GM19043 (cell line): ENCODE data around the gene CDC42EP5.
"Not testable (repeated sequence)": the region's sequence is repeated elsewhere in the genome, so short reads cannot be mapped to it uniquely, and the experiment has no call there.

Source experiments
- ATAC-seq: cut with Tn5 transposase; IDR thresholded peaks from one replicate; pipeline ENCODE4 v1.9.1; 2021; ENCODE audit warnings: low read depth; ENCODE audit not compliant: unreplicated experiment

Gene CDC42EP5, protein sequence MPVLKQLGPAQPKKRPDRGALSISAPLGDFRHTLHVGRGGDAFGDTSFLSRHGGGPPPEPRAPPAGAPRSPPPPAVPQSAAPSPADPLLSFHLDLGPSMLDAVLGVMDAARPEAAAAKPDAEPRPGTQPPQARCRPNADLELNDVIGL

DNA sequence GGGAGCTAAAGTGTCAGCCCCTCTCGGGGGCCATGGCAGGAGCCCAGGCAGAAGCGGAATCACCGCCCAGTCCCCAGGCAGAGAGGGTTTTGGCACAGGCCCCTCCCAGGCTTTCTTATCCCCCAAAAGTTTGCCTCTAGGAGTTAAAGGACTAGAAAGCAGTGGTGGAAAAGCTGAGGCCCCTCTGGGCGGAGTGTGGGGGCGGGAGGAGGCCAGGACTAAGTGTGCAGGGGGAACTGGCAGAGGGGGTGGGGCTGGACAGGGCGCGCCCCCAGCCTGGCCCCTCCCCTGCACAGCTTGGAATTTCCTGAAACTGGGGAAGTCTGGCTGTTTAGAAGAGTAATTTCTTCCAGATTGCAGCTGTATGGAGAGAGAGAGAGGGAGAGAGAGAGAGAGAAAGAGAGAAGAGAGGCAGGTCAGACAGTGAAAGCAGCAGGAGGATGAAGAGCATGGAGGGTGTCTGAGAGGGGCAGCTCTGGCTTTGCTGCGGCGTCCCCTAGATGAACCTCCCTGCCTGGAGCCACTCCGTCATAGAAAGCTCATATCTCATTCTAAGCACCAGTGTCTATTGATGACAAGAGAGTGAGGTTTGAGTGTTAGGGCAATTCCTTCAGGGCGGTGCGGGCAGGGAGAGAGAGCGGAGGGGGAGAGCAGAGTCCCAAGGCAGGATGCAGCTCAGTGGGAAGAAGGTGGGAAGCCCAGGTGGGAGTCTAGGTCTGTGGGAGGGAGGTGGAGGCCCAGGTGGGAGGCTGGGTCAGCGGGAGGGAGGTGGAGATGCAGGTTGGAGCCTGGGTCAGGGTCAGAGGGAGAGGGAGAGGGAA lies at the start of gene CDC42EP5:
Gene CDC42EP5, minus strand, starts transcription at position 226 of the 821 bp plus-strand sequence. CDS start 7,749 bp downstream, outside the sequence.
- ATAC-seq, result no peak

DNA sequence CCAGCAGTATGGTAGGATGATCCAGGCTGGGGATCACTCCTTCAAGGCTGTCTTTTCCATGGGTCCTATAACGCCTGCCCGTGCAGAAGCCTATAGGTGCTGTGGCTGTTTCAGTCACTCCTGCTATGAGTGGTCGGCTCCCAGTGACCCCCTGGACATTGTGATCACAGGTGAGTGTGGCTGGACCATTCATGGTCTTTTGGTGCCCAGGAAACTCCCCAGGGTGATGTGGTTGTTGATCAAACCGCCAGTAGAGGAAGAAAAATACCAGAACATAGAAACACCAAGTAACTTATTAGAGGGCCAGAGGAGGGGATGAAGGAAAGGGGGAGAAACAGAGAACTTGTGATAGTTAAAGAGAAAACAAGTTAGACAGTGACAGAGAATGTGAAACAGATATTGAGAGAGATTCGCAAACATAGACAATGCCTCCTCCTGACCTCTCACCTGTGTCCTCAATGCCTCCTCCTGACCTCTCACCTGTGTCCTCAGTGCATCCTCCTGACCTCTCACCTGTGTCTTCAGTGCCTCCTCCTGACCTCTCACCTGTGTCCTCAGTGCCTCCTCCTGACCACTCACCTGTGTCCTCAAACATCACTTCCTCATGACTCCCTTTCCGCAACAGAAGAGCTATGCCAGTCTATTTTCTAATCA lies 48.9 kb upstream of the CDC42EP5 start:
- ATAC-seq, result no peak

DNA sequence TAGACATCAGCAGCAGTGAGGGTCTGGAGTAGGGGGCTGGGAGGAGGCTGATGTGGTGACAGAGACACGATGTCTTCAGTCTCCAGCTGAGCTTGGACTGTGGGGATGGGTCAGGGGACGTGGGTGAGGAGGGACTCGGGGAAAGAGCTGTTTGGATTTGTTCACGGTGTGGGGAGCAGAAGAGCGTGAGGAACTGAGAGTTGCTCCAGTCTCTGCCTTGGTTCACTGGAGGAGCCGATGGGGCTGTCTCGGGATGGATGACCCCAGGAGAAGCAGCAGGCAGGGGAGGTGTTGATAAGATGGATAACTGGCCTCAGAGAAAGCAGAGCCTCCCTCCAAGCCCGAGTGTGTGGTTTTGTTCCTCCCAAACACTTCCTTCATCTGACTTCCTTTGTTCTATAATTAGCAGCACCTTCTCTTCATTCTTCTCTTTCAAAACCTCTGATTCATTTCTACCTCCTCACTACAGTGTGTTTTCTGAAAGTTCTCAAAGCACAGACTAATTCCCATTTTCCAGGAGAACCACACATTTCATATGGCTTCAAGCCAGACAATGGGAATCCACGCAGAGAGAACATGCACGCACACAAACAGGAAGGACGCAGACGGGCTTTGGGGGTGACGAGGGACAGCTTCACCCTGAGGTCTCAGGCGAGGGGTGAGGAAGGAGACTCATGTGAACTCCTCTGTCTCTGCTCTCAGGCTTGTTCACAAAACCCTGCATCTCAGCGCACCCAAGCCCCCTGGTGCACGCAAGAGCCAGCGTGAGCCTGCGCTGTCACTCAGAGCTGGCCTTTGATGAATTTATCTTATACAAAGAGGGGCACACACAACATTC lies 48.1 kb upstream of the CDC42EP5 start:
- no peak for ATAC-seq

- ATAC-seq, result peak; percentile 51
These were observed 45.7 kb upstream of the CDC42EP5 start for GRCh38 chr19:54518844-54519243.

DNA sequence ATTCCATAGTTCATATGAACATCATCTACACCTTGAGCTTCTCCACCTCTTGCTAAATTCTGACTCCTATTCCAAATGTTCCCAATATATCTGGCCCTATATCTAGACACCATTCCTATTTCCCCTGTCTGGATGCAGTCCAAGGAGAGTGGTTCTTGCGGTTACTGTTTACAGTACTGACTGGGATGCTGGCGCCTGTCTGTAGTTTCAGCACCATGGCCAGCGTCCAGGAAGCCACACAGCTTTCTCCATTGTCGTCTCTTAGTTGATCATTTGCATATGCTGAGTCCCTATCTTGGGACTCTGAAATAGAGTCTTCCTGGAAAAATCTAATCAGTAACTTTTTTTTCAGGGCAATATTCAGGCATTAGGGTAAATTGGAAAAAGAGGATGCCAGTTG lies 44.4 kb upstream of the CDC42EP5 start:
- no peak for ATAC-seq

DNA sequence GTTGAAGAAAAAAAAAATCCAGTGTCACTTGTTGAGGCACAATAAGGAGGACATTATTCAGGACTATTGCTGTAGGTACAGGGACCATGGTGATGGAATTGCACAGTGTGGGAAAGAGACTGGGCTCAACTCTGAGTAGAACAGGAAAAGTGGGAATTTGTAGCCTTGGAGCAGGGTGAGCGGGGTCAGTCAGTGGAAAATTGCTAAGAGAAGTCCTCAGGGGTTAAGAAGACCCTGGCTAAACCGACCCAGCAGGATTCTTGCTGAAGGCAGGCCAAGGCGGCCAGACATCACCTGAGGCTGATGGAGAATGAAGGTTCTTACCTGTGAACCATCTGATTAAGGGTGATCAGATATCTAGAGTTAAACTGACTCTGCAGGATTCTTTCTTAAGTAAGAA lies 42.1 kb upstream of the CDC42EP5 start:
- no peak for ATAC-seq

- ATAC-seq, result not testable (repeated sequence)
These were observed 36.3 kb upstream of the CDC42EP5 start for GRCh38 chr19:54509200-54509940.

GRCh38 chr19:54508487-54508886 lies 35.4 kb upstream of the CDC42EP5 start:
- ATAC-seq, result not testable (repeated sequence)

DNA sequence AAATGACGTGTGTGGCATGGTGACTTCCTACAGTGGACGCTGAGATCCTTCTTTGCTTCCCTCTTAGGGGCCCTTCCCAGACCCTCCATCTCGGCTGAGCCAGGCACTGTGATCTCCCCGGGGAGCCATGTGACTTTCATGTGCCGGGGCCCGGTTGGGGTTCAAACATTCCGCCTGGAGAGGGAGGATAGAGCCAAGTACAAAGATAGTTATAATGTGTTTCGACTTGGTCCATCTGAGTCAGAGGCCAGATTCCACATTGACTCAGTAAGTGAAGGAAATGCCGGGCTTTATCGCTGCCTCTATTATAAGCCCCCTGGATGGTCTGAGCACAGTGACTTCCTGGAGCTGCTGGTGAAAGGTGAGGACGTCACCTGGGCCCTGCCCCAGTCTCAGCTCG lies 34.7 kb upstream of the CDC42EP5 start:
- no peak for ATAC-seq

GRCh38 chr19:54507038-54507717 lies 34.1 kb upstream of the CDC42EP5 start:
- ATAC-seq, result not testable (repeated sequence)

- no peak for ATAC-seq
These were observed 33.0 kb upstream of the CDC42EP5 start for GRCh38 chr19:54506079-54506478.

DNA sequence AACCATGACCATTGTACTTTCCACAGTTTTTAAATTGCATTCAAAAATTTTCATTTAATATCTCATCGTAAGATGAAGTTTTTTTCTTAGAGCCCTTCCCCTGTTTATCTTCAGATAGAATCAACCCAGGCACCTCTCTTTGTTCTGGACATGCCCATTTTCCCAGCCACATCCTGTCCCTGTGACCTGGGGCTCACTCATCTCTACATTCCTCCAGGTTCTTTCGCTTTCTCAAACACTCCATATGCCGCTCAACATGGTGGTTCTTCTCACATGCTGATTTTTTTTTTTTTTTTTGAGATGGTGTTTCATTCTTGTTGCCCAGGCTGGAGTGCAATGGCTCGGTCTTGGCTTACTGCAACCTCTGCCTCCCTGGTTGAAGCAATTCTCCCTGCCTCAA lies 32.4 kb upstream of the CDC42EP5 start:
- not testable (repeated sequence) for ATAC-seq

GRCh38 chr19:54502518-54503048 lies 29.5 kb upstream of the CDC42EP5 start, which contains the start of gene LAIR2:
Gene LAIR2 (plus strand): TSS chr19:54502831. CDS start chr19:54502919, 88 bp downstream.
- ATAC-seq, result no peak

- ATAC-seq, result not testable (repeated sequence)
These were observed 25.3 kb upstream of the CDC42EP5 start for GRCh38 chr19:54498451-54498772.

- not testable (repeated sequence) for ATAC-seq
These were observed 24.8 kb upstream of the CDC42EP5 start for GRCh38 chr19:54497747-54498450.

DNA sequence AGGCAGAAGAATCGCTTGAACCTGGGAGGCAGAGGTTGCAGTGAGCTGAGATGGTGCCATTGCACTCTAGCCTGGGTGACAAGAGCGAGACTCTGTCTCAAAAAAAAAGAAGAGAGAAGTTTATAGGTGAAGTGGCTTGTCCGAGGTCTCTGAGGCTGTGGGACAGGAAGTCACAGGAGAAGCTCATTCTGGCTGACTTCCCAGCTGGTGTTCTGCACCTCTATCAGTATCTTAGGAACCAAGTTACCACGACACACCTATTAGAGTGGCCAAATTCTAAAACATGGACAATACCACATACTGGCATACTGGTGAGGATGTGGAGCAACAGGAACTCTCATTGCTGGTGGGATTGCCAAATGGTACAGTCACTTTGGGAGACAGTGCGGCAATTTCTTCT lies 22.2 kb upstream of the CDC42EP5 start:
- not testable (repeated sequence) for ATAC-seq

GRCh38 chr19:54493967-54494585 lies 21.0 kb upstream of the CDC42EP5 start:
- ATAC-seq, result no peak

GRCh38 chr19:54493056-54493455 lies 20.0 kb upstream of the CDC42EP5 start:
- ATAC-seq, result not testable (repeated sequence)
